Psoas muscle (tissue), 8 donors: ENCODE results near the gene HSD11B2. TPM values are rescaled to one million over a fixed set of nuclear protein-coding genes. Genes with fewer than 3 reads are reported as not detected.
A peak's percentile ranks its signal among the peaks of the same experiment; 100 is the strongest.

Experiments used
- ATAC-seq, 4 donors: fragments of 200-7000 bp; cut with Tn5 transposase; one replicate each; pipeline ENCODE4 v1.9.1; 2020; ENCODE audit warnings: moderate library complexity in 3 of 4, mild to moderate bottlenecking in 2 of 4
- DNase-seq, 2 donors: peaks; one replicate each; pipeline ENCODE4 v3.0.0-alpha.2; 2020
- H3K27ac ChIP-seq: fragments of 200-600 bp; one replicate; pipeline ENCODE4 v1.8.0; 2022
- H3K27me3 ChIP-seq, 3 donors: fragments of 200-600 bp in 1 of 3; one replicate each; pipeline versions ENCODE4 v1.6.1 to v1.8.0; 2013 to 2022; ENCODE audit warnings: low read length in 2 of 3, mild to moderate bottlenecking in 2 of 3, moderate library complexity in 1 of 3; ENCODE audit not compliant: insufficient read depth in 3 of 3
- H3K36me3 ChIP-seq, 2 donors: fragments of 200-600 bp in 1 of 2; one replicate each; pipeline versions ENCODE4 v1.6.1 to v1.8.0; 2013 to 2022; ENCODE audit warnings: low read depth in 1 of 2, mild to moderate bottlenecking in 1 of 2, moderate library complexity in 1 of 2; ENCODE audit not compliant: insufficient read depth in 1 of 2
- H3K4me1 ChIP-seq: fragments of 200-600 bp; one replicate; pipeline ENCODE4 v1.8.0; 2022
- H3K4me3 ChIP-seq: fragments of 200-600 bp; one replicate; pipeline ENCODE4 v1.8.0; 2022; ENCODE audit warnings: mild to moderate bottlenecking
- H3K9me3 ChIP-seq: fragments of 200-600 bp; one replicate; pipeline ENCODE4 v1.8.0; 2022
- WGBS, 3 donors: extraction: QIAGEN DNeasy Blood & Tissue Kit; methylation state at CpG; one replicate each; pipeline versions ENCODE4 v1.1.6 to v1.1.7; 2013; 5-methylcytosine and 5-hydroxymethylcytosine counted together
- intact Hi-C, 2 donors: fragments of 100-400 bp; cut with DNase I; formaldehyde crosslinking; loops; one replicate each; pipeline versions ENCODE4 v1.11.0 to v1.14.2; 2022
- polyA plus RNA-seq, 3 donors: library from polyadenylated mRNA; stranded (reverse); fragments of 200-250 nt; gene quantifications; one replicate each; pipeline ENCODE4 v1.2.3, GENCODE V29; 2013
- total RNA-seq, 4 donors: library from RNA; stranded (reverse); fragmentation: NEBNext Ultra II Directional in 2 of 4; extraction: Animal tissue kit (Norgen Biotek cat#: 25700) in 2 of 4; gene quantifications; one replicate each; pipeline versions ENCODE4 v1.2.1 to v1.2.4, GENCODE V29; 2021 to 2023
- TF ChIP-seq, protein P1 (sequence below): fragments of 200-600 bp; IDR thresholded peaks from one replicate; pipeline ENCODE4 v1.8.0; 2022; ENCODE audit warnings: antibody characterized with exemption
- donor health status: healthy with polysubstance abuse.
- donor health status: DM: no; HTN: no; CAD: no; lungs with moderate emphysema.
- donor health status: Bipolar disorder and iron deficiency.
- donor health status: healthy.
- donor health status: DM: yes; HTN: yes; CAD: no.
- donor health status: DM: no; HTN: no; CAD: no.
- donor health status: DM: no; HTN: no; CAD: no.
- donor health status: DM: yes; HTN: yes; CAD: no.

The HSD11B2 gene
- total and polyA plus RNA-seq, 7 donors: 0.11 to 0.71 (median 0.27) TPM

DNA sequence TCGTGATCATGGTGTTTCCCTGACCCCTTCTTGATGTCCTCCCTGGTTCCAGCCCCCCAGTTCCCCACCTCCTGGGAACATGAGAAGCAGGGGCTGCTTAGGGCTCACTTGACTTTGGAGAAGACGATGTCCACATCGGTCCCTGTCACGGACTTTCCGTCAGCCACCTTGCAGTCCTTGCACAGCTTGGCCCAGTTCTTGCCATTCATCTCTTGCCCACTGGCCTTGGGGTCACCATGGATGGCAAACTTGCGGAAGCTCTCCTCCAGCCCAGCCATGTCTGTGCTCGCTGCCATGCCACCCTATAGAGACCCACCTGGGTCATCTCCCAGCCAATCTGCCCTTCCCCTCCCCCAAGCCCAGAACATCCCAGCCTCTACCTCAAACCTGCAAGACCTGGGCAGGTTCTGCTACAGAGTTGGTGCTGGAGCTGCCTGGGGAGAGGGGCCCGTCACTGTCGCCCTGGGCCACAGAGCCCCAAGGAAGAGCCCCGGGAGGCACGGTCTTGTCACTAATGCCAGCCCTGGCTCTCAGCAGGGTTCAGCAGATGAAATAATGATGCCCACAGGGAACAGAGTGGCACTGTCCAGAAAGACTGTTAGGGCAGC lies 40.0 kb upstream of the HSD11B2 start:
- no peak for ATAC-seq
- H3K4me1 ChIP-seq: peaks cover 33% of the 10 kb centered on the region
- 60 to 70% (median 61%) methylated on average over 11 of the region's 11 CpGs for WGBS, 3 donors
- H3K27ac ChIP-seq: peak overlapping the region; percentile 4
- no peaks in the 10 kb centered on the region for H3K36me3 ChIP-seq
- TF ChIP-seq, protein P1, sequence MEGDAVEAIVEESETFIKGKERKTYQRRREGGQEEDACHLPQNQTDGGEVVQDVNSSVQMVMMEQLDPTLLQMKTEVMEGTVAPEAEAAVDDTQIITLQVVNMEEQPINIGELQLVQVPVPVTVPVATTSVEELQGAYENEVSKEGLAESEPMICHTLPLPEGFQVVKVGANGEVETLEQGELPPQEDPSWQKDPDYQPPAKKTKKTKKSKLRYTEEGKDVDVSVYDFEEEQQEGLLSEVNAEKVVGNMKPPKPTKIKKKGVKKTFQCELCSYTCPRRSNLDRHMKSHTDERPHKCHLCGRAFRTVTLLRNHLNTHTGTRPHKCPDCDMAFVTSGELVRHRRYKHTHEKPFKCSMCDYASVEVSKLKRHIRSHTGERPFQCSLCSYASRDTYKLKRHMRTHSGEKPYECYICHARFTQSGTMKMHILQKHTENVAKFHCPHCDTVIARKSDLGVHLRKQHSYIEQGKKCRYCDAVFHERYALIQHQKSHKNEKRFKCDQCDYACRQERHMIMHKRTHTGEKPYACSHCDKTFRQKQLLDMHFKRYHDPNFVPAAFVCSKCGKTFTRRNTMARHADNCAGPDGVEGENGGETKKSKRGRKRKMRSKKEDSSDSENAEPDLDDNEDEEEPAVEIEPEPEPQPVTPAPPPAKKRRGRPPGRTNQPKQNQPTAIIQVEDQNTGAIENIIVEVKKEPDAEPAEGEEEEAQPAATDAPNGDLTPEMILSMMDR: no peak
- no peaks in the 10 kb centered on the region for H3K9me3 ChIP-seq
- intact Hi-C loops: no loop called here
- no peak for DNase-seq
- H3K27me3 ChIP-seq: peaks cover 0 to 5% (median 4%) of the 10 kb centered on the region in 3 donors
- H3K4me3 ChIP-seq: no peak overlapping the region

- peak in 1 of 2 donors; percentile 68 for DNase-seq
- Histone ChIP-seq H3K27ac (peak overlapping the region; percentile 4), H3K36me3 (no peaks in the 10 kb centered on the region), H3K4me1 (peaks cover 41% of the 10 kb centered on the region), H3K27me3 (peaks cover 0 to 5% (median 4%) of the 10 kb centered on the region in 3 donors), H3K4me3 (peak overlapping the region; percentile 59), H3K9me3 (no peaks in the 10 kb centered on the region)
- 51 to 55% (median 55%) methylated on average over 14 to 15 of the region's 15 CpGs for WGBS, 3 donors
- ATAC-seq: no peak
- TF ChIP-seq, protein P1: no peak
- intact Hi-C loops: no loop called here
Observed at GRCh38 chr16:67391424-67392300, 39.3 kb upstream of the HSD11B2 start.

GRCh38 chr16:67392301-67393059 lies 38.4 kb upstream of the HSD11B2 start:
- TF ChIP-seq, protein P1: no peak

GRCh38 chr16:67393111-67393787 lies 37.7 kb upstream of the HSD11B2 start, which contains the start of gene TPPP3:
TPPP3 (minus strand) TSS chr16:67393498; CDS start chr16:67391111, 2,387 bp downstream.
- DNase-seq: peak; percentile 91 to 95
- H3K27me3 ChIP-seq: peaks cover 0 to 5% (median 4%) of the 10 kb centered on the region in 3 donors
- intact Hi-C loops: no loop called here
- no peaks in the 10 kb centered on the region for H3K36me3 ChIP-seq
- TF ChIP-seq, protein P1: peak; percentile 64
- H3K27ac ChIP-seq: peak within 1 kb of the TSS; percentile 13
- H3K4me3 ChIP-seq: peak within 1 kb of the TSS; percentile 59
- peak; percentile 71 to 82 (median 76) for ATAC-seq
- no peaks in the 10 kb centered on the region for H3K9me3 ChIP-seq
- H3K4me1 ChIP-seq: peaks cover 42% of the 10 kb centered on the region
- WGBS, 3 donors: 1 to 2% (median 2%) methylated on average over 49 to 56 of the region's 56 CpGs

More at GRCh38 chr16:67392301-67393059, 38.4 kb upstream of the HSD11B2 start:
- Histone ChIP-seq H3K9me3 (no peaks in the 10 kb centered on the region), H3K4me3 (peak overlapping the region; percentile 59), H3K4me1 (peaks cover 42% of the 10 kb centered on the region), H3K36me3 (no peaks in the 10 kb centered on the region), H3K27ac (peak overlapping the region; percentile 13), H3K27me3 (peaks cover 0 to 5% (median 4%) of the 10 kb centered on the region in 3 donors)
- ATAC-seq (no peak), DNase-seq (peak in 1 of 2 donors; percentile 53)
- WGBS, 3 donors: 50 to 59% (median 57%) methylated on average over 18 of the region's 18 CpGs
- intact Hi-C loops: no loop called here
